WTC11 (cell line): ENCODE measurements around the gene MTCL1. TPM values are rescaled to one million over a fixed set of nuclear protein-coding genes. Genes with fewer than 3 reads are reported as not detected.

Source experiments
- ATAC-seq: fragments of 200-7000 bp; cut with Tn5 transposase; 2 replicates; pipeline ENCODE4 v1.10.0; 2021; ENCODE audit warnings: mild to moderate bottlenecking, moderate library complexity
- CTCF ChIA-PET: fragments of 300-600 bp; sonication (Branson Sonifier 250); formaldehyde crosslinking; loops from one replicate; lab custom pipeline; 2021; ENCODE audit warnings: antibody characterized with exemption; lab: Charles Lee
- POLR2A ChIA-PET: fragments of 350-600 bp; sonication (Branson Sonifier 250); formaldehyde crosslinking; loops from one replicate; lab custom pipeline; 2021; ENCODE audit warnings: antibody characterized with exemption; lab: Charles Lee
- DNase-seq: peaks from one replicate; pipeline ENCODE4 v3.0.0; 2021; ENCODE audit warnings: low spot score
- H3K27ac Mint-ChIP-seq: 2 replicates; pipeline ENCODE4 v1.8.0; 2021; ENCODE audit warnings: mixed read lengths
- H3K27me3 Mint-ChIP-seq: 2 replicates; pipeline ENCODE4 v1.8.0; 2021; ENCODE audit warnings: low read depth, mild to moderate bottlenecking, moderate library complexity, mixed read lengths
- H3K36me3 Mint-ChIP-seq: 2 replicates; pipeline ENCODE4 v1.8.0; 2021; ENCODE audit warnings: mixed read lengths
- H3K4me1 Mint-ChIP-seq: 2 replicates; pipeline ENCODE4 v1.8.0; 2022; ENCODE audit warnings: mixed read lengths
- H3K4me3 Mint-ChIP-seq: 2 replicates; pipeline ENCODE4 v1.8.0; 2021; ENCODE audit warnings: mild to moderate bottlenecking, moderate library complexity, mixed read lengths
- H3K9me3 Mint-ChIP-seq: 2 replicates; pipeline ENCODE4 v1.8.0; 2021; ENCODE audit warnings: mixed read lengths
- ATF1 ChIP-seq: sonication (generic); formaldehyde crosslinking; IDR thresholded peaks from 2 replicates; pipeline ENCODE4 v1.8.1; 2023; ENCODE audit warnings: mild to moderate bottlenecking, moderate library complexity, missing genetic modification reagents
- CBFB ChIP-seq: sonication (generic); formaldehyde crosslinking; IDR thresholded peaks from 2 replicates; pipeline ENCODE4 v1.8.1; 2022; ENCODE audit warnings: mild to moderate bottlenecking, low read depth, missing genetic modification reagents
- FOXP1 ChIP-seq: sonication (generic); formaldehyde crosslinking; IDR thresholded peaks from 2 replicates; pipeline ENCODE4 v1.8.0; 2022; ENCODE audit warnings: missing genetic modification reagents, mild to moderate bottlenecking, moderate library complexity, borderline replicate concordance
- JAZF1 ChIP-seq: fragments of 250-450 bp; sonication (Bioruptor Pico); IDR thresholded peaks from 2 replicates; pipeline ENCODE4 v1.9.0; 2021; ENCODE audit warnings: moderate library complexity, mild to moderate bottlenecking, inconsistent platforms
- MXD4 ChIP-seq: fragments of 250-450 bp; sonication (Bioruptor Pico); IDR thresholded peaks from 2 replicates; pipeline ENCODE4 v1.8.0; 2021; ENCODE audit warnings: mild to moderate bottlenecking, moderate library complexity, borderline replicate concordance
- NR1H2 ChIP-seq: sonication (generic); formaldehyde crosslinking; IDR thresholded peaks from 2 replicates; pipeline ENCODE4 v1.9.0; 2021; ENCODE audit warnings: mild to moderate bottlenecking, moderate library complexity, missing genetic modification reagents
- NR2C2 ChIP-seq: sonication (generic); formaldehyde crosslinking; IDR thresholded peaks from 2 replicates; pipeline ENCODE4 v1.8.0; 2022; ENCODE audit warnings: mild to moderate bottlenecking, missing genetic modification reagents
- TEAD1 ChIP-seq: sonication (generic); formaldehyde crosslinking; IDR thresholded peaks from 2 replicates; pipeline ENCODE4 v1.8.0; 2022; ENCODE audit warnings: mild to moderate bottlenecking, missing genetic modification reagents
- ZNF138 ChIP-seq: sonication (generic); formaldehyde crosslinking; conservative IDR thresholded peaks from 2 replicates; pipeline ENCODE4 v1.8.1; 2022; ENCODE audit warnings: mild to moderate bottlenecking, moderate library complexity, missing genetic modification reagents
- ZNF219 ChIP-seq: sonication (generic); formaldehyde crosslinking; IDR thresholded peaks from 2 replicates; pipeline ENCODE4 v1.8.0; 2023; ENCODE audit warnings: missing genetic modification reagents, mild to moderate bottlenecking, borderline replicate concordance
- ZNF232 ChIP-seq: sonication (generic); formaldehyde crosslinking; IDR thresholded peaks from 2 replicates; pipeline ENCODE4 v1.8.0; 2022; ENCODE audit warnings: mild to moderate bottlenecking, missing genetic modification reagents
- total RNA-seq: library from RNA; stranded (reverse); gene quantifications from 3 replicates; pipeline ENCODE4 v1.2.3, GENCODE V29; 2021
- TF ChIP-seq, protein P1 (sequence below): sonication (generic); formaldehyde crosslinking; IDR thresholded peaks from 2 replicates; pipeline ENCODE4 v1.8.1; 2022; ENCODE audit warnings: low read depth, mild to moderate bottlenecking, moderate library complexity, missing genetic modification reagents, borderline replicate concordance
- TF ChIP-seq, protein P2 (sequence below): sonication (generic); formaldehyde crosslinking; IDR thresholded peaks from 2 replicates; pipeline ENCODE4 v1.8.1; 2023; ENCODE audit warnings: mild to moderate bottlenecking, missing genetic modification reagents
- TF ChIP-seq, protein P3 (sequence below): fragments of 250-450 bp; sonication (Bioruptor Pico); IDR thresholded peaks from 2 replicates; pipeline ENCODE4 v2.1.2; 2022; ENCODE audit warnings: mild to moderate bottlenecking, moderate library complexity
- TF ChIP-seq, protein P4 (sequence below): fragments of 250-450 bp; sonication (Bioruptor Pico); IDR thresholded peaks from 2 replicates; pipeline ENCODE4 v1.8.0; 2021; ENCODE audit warnings: mild to moderate bottlenecking
- TF ChIP-seq, protein P5 (sequence below): sonication (generic); formaldehyde crosslinking; IDR thresholded peaks from 2 replicates; pipeline ENCODE4 v1.8.0; 2023; ENCODE audit warnings: missing genetic modification reagents, mild to moderate bottlenecking, borderline replicate concordance
- TF ChIP-seq, protein P6 (sequence below): sonication (generic); formaldehyde crosslinking; IDR thresholded peaks from 2 replicates; pipeline ENCODE4 v1.8.1; 2022; ENCODE audit warnings: missing genetic modification reagents, borderline replicate concordance

The MTCL1 gene
- total RNA-seq, 1 experiment from 2014 or later = 64.3 TPM

DNA sequence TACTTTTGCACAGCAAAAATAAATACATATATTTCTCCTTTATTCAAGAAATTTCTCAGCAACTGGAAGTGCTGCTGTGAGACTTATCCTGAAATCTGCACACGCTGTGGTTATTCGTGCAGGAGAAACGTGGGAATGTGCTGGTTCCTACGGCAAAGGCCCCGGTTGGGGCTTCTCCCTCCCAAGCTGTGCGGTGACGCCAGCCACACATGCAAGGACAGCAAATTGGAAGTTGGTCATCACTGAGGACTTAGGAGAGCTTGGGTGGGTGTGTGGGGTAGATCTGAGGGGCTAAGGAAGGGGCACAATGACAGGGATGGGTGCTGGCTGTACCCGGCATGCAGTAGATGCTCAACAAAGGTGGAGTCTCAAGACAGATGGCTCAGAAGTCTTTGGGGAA is 16.5 kb upstream of the MTCL1 start:
- Mint-ChIP-seq H3K9me3 (no peaks in the 10 kb centered on the region), H3K27me3 (no peaks in the 10 kb centered on the region; the same call in 1 of the 2 replicates), H3K4me1 (peaks cover 44% of the 10 kb centered on the region), H3K4me3 (no peak overlapping the region), H3K27ac (no peak overlapping the region), H3K36me3 (no peaks in the 10 kb centered on the region)
- POLR2A ChIA-PET = interaction anchor here (0.7 kb wide), 1 partner anchor 27 kb away, joined by 3 read pairs; no protein-coding TSS in a partner anchor
- DNase-seq (no peak), ATAC-seq (no peak)
- TF ChIP-seq, protein P1, sequence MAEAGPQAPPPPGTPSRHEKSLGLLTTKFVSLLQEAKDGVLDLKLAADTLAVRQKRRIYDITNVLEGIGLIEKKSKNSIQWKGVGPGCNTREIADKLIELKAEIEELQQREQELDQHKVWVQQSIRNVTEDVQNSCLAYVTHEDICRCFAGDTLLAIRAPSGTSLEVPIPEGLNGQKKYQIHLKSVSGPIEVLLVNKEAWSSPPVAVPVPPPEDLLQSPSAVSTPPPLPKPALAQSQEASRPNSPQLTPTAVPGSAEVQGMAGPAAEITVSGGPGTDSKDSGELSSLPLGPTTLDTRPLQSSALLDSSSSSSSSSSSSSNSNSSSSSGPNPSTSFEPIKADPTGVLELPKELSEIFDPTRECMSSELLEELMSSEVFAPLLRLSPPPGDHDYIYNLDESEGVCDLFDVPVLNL (CRISPR knock-in tag) = no peak
- TF ChIP-seq TEAD1 (CRISPR knock-in tag) (no peak), NR1H2 (CRISPR knock-in tag) (no peak), MXD4 (CRISPR knock-in tag) (no peak), JAZF1 (CRISPR knock-in tag) (no peak), NR2C2 (CRISPR knock-in tag) (no peak), ATF1 (CRISPR knock-in tag) (no peak), ZNF232 (CRISPR knock-in tag) (no peak), FOXP1 (CRISPR knock-in tag) (no peak), ZNF219 (CRISPR knock-in tag) (no peak)
- TF ChIP-seq, protein P2, sequence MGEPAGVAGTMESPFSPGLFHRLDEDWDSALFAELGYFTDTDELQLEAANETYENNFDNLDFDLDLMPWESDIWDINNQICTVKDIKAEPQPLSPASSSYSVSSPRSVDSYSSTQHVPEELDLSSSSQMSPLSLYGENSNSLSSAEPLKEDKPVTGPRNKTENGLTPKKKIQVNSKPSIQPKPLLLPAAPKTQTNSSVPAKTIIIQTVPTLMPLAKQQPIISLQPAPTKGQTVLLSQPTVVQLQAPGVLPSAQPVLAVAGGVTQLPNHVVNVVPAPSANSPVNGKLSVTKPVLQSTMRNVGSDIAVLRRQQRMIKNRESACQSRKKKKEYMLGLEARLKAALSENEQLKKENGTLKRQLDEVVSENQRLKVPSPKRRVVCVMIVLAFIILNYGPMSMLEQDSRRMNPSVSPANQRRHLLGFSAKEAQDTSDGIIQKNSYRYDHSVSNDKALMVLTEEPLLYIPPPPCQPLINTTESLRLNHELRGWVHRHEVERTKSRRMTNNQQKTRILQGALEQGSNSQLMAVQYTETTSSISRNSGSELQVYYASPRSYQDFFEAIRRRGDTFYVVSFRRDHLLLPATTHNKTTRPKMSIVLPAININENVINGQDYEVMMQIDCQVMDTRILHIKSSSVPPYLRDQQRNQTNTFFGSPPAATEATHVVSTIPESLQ = no peak
- TF ChIP-seq, protein P3, sequence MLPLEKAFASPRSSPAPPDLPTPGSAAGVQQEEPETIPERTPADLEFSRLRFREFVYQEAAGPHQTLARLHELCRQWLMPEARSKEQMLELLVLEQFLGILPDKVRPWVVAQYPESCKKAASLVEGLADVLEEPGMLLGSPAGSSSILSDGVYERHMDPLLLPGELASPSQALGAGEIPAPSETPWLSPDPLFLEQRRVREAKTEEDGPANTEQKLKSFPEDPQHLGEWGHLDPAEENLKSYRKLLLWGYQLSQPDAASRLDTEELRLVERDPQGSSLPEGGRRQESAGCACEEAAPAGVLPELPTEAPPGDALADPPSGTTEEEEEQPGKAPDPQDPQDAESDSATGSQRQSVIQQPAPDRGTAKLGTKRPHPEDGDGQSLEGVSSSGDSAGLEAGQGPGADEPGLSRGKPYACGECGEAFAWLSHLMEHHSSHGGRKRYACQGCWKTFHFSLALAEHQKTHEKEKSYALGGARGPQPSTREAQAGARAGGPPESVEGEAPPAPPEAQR (CRISPR knock-in tag) = no peak
- TF ChIP-seq, protein P4, sequence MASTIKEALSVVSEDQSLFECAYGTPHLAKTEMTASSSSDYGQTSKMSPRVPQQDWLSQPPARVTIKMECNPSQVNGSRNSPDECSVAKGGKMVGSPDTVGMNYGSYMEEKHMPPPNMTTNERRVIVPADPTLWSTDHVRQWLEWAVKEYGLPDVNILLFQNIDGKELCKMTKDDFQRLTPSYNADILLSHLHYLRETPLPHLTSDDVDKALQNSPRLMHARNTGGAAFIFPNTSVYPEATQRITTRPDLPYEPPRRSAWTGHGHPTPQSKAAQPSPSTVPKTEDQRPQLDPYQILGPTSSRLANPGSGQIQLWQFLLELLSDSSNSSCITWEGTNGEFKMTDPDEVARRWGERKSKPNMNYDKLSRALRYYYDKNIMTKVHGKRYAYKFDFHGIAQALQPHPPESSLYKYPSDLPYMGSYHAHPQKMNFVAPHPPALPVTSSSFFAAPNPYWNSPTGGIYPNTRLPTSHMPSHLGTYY (CRISPR knock-in tag) = no peak
- TF ChIP-seq, protein P5, sequence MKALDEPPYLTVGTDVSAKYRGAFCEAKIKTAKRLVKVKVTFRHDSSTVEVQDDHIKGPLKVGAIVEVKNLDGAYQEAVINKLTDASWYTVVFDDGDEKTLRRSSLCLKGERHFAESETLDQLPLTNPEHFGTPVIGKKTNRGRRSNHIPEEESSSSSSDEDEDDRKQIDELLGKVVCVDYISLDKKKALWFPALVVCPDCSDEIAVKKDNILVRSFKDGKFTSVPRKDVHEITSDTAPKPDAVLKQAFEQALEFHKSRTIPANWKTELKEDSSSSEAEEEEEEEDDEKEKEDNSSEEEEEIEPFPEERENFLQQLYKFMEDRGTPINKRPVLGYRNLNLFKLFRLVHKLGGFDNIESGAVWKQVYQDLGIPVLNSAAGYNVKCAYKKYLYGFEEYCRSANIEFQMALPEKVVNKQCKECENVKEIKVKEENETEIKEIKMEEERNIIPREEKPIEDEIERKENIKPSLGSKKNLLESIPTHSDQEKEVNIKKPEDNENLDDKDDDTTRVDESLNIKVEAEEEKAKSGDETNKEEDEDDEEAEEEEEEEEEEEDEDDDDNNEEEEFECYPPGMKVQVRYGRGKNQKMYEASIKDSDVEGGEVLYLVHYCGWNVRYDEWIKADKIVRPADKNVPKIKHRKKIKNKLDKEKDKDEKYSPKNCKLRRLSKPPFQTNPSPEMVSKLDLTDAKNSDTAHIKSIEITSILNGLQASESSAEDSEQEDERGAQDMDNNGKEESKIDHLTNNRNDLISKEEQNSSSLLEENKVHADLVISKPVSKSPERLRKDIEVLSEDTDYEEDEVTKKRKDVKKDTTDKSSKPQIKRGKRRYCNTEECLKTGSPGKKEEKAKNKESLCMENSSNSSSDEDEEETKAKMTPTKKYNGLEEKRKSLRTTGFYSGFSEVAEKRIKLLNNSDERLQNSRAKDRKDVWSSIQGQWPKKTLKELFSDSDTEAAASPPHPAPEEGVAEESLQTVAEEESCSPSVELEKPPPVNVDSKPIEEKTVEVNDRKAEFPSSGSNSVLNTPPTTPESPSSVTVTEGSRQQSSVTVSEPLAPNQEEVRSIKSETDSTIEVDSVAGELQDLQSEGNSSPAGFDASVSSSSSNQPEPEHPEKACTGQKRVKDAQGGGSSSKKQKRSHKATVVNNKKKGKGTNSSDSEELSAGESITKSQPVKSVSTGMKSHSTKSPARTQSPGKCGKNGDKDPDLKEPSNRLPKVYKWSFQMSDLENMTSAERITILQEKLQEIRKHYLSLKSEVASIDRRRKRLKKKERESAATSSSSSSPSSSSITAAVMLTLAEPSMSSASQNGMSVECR (CRISPR knock-in tag) = no peak
- CTCF ChIA-PET = no interaction called here

DNA sequence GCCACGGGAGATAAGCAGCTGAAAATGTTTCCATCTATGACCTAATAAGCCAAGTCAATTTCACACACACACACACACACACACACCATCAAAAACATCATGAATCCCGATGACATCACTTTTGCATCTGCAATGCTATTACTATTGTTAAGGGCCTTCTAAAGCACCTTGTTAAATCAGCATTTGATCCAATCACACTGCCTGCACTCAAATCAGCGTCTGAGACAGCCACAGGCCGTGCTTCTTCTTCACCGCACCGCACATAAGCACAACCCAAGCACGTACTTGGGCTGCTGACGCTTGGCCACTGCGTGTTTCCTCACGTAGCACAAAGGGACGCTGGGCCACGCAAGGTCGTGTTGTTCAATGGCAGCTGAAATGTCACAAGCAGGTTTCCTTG is 15.8 kb upstream of the MTCL1 start:
- TF ChIP-seq, protein P5 (CRISPR knock-in tag) = no peak
- TF ChIP-seq ZNF138 (no peak), CBFB (no peak)
- TF ChIP-seq, protein P6, sequence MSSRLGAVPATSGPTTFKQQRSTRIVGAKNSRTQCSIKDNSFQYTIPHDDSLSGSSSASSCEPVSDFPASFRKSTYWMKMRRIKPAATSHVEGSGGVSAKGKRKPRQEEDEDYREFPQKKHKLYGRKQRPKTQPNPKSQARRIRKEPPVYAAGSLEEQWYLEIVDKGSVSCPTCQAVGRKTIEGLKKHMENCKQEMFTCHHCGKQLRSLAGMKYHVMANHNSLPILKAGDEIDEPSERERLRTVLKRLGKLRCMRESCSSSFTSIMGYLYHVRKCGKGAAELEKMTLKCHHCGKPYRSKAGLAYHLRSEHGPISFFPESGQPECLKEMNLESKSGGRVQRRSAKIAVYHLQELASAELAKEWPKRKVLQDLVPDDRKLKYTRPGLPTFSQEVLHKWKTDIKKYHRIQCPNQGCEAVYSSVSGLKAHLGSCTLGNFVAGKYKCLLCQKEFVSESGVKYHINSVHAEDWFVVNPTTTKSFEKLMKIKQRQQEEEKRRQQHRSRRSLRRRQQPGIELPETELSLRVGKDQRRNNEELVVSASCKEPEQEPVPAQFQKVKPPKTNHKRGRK (CRISPR knock-in tag) = no peak
- ChIA-PET POLR2A (no interaction called here), CTCF (no interaction called here)
- H3K27me3 Mint-ChIP-seq = no peaks in the 10 kb centered on the region; the same call in 1 of the 2 replicates
- ATAC-seq (no peak), DNase-seq (no peak)
- H3K4me3 Mint-ChIP-seq = no peak overlapping the region
- H3K27ac Mint-ChIP-seq = no peak overlapping the region
- no peaks in the 10 kb centered on the region for H3K9me3 Mint-ChIP-seq
- H3K36me3 Mint-ChIP-seq = no peaks in the 10 kb centered on the region
- peaks cover 43% of the 10 kb centered on the region for H3K4me1 Mint-ChIP-seq
